Measurements from ENCODE around the gene PDE8B. TPM values are rescaled to one million over a fixed set of nuclear protein-coding genes. Genes with fewer than 3 reads are reported as not detected.
A peak's percentile ranks its signal among the peaks of the same experiment; 100 is the strongest.

PDE8B gene, protein sequence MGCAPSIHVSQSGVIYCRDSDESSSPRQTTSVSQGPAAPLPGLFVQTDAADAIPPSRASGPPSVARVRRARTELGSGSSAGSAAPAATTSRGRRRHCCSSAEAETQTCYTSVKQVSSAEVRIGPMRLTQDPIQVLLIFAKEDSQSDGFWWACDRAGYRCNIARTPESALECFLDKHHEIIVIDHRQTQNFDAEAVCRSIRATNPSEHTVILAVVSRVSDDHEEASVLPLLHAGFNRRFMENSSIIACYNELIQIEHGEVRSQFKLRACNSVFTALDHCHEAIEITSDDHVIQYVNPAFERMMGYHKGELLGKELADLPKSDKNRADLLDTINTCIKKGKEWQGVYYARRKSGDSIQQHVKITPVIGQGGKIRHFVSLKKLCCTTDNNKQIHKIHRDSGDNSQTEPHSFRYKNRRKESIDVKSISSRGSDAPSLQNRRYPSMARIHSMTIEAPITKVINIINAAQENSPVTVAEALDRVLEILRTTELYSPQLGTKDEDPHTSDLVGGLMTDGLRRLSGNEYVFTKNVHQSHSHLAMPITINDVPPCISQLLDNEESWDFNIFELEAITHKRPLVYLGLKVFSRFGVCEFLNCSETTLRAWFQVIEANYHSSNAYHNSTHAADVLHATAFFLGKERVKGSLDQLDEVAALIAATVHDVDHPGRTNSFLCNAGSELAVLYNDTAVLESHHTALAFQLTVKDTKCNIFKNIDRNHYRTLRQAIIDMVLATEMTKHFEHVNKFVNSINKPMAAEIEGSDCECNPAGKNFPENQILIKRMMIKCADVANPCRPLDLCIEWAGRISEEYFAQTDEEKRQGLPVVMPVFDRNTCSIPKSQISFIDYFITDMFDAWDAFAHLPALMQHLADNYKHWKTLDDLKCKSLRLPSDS
- 4.9 TPM for total RNA-seq
- long read RNA-seq, full-length matches to known transcripts: 2 of 13 reads
- long read RNA-seq, partial matches to known transcripts: 11 of 13 reads
- long read RNA-seq, other reads (novel, unspliced or antisense): 0 of 13 reads

DNA sequence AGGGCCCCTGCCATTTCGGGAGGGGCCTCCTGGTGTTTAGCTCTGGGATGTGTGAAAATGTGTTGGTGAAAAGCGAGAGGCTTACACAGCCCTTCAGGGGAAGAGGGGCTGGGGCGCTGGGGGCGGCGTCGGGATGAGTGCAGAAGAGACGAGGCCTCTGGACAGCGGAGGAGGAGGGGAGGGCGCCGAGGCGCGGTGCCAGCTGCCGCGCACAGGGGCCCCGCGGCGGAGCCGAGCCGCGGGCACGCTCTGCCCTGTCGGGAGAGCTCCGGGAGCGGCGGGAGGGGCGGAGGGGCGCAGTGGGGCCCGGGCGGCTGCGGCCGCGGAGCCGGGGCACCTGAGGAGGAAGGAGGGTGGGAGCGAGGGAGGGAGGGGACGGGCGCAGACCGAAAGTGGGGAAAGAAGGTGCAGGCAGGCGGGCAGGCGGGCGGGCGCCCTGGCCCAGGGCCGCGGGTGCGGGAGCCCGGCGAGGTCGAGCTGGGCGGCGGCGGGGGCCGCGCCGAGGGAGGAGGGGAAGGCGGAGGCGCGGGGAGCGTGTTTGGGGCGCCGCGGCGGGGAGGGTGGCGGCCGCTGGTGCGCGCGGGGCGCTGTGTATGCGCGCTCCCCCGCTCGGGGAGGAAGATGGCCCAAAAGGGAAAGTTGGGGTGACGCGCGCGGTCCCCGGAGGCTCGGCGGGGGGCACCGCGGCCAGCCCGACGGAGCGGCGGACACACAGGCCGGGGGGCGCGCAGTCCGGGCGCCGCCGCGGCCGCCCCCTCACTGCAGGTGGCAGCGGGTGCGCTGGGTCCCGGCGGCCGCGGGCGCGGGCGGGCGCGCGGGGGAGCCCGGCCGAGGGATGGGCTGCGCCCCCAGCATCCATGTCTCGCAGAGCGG is at the start of gene PDE8B:
Gene PDE8B (plus strand): TSS at position 590 of the 873 bp plus-strand sequence. CDS start 246 bp downstream, at position 836.
- Histone ChIP-seq H3K27me3 (peaks cover 35% of the 10 kb centered on the region), H3K4me1 (peaks cover 8% of the 10 kb centered on the region), H3K36me3 (no peaks in the 10 kb centered on the region), H3K9me3 (no peaks in the 10 kb centered on the region), H3K4me3 (peak within 1 kb of the TSS; percentile 46), H3K27ac (no peak within 1 kb of the TSS)
- ATAC-seq: peak; percentile 59
- intact Hi-C loops (cut with DNase I): no loop called here
- TF ChIP-seq, protein P1, sequence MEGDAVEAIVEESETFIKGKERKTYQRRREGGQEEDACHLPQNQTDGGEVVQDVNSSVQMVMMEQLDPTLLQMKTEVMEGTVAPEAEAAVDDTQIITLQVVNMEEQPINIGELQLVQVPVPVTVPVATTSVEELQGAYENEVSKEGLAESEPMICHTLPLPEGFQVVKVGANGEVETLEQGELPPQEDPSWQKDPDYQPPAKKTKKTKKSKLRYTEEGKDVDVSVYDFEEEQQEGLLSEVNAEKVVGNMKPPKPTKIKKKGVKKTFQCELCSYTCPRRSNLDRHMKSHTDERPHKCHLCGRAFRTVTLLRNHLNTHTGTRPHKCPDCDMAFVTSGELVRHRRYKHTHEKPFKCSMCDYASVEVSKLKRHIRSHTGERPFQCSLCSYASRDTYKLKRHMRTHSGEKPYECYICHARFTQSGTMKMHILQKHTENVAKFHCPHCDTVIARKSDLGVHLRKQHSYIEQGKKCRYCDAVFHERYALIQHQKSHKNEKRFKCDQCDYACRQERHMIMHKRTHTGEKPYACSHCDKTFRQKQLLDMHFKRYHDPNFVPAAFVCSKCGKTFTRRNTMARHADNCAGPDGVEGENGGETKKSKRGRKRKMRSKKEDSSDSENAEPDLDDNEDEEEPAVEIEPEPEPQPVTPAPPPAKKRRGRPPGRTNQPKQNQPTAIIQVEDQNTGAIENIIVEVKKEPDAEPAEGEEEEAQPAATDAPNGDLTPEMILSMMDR (IDR thresholded peaks at IDR 0.05): no peak
- peak; percentile 64 for DNase-seq

DNA sequence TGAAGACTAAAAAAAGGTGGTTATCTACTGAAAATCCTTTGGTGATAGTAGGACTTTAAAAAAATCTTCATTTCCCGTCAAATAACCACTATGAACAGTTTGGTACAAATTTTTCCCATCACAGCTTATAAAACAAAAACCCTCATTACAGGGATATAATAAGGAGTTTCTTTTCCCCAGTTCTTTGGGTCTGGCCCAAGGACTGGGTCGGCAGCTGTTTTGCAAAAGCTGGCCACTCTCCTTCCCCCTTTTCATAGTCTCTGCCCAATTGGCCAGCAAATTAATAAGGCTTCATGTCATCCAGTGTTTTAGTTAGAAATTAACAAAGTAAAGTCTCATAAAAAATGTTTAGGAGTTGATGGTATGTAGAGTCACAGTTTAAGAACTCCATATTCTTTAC is 47.0 kb upstream of the PDE8B start:
- DNase-seq (no peak), ATAC-seq (no peak)
- H3K4me3 ChIP-seq: no peak overlapping the region
- H3K9me3 ChIP-seq: no peaks in the 10 kb centered on the region
- intact Hi-C loops (cut with DNase I): no loop called here
- no peaks in the 10 kb centered on the region for H3K27me3 ChIP-seq
- no peaks in the 10 kb centered on the region for H3K36me3 ChIP-seq
- H3K27ac ChIP-seq: no peak overlapping the region
- TF ChIP-seq, protein P1 (IDR thresholded peaks at IDR 0.05): no peak
- H3K4me1 ChIP-seq: peaks cover 6% of the 10 kb centered on the region

DNA sequence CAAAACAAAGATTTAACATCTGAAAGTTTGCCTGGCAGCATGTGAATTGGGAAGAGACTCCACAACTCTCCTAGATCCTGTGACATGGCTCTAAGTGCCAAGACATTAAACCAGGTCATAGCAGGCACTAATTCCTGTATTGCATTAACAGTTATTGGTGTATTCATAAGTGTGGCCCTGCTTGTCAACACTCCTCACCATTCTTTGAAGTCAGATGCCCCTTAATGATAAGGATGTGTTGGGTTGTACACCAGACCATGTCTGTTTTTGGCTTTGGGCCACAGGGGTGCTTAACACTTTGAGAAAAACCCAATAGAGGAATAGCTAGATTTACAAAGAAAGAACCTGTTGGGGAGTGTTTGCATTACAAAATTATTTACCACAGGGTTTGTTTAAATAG is 43.4 kb upstream of the PDE8B start:
- no peak for ATAC-seq
- TF ChIP-seq, protein P1 (IDR thresholded peaks at IDR 0.05): no peak
- DNase-seq: no peak
- no peaks in the 10 kb centered on the region for H3K27me3 ChIP-seq
- no peak overlapping the region for H3K27ac ChIP-seq
- no peak overlapping the region for H3K4me3 ChIP-seq
- intact Hi-C loops (cut with DNase I): no loop called here
- peaks cover 12% of the 10 kb centered on the region for H3K4me1 ChIP-seq
- no peaks in the 10 kb centered on the region for H3K9me3 ChIP-seq
- H3K36me3 ChIP-seq: no peaks in the 10 kb centered on the region

- Histone ChIP-seq H3K9me3 (no peaks in the 10 kb centered on the region), H3K27ac (no peak overlapping the region), H3K4me3 (no peak overlapping the region), H3K27me3 (no peaks in the 10 kb centered on the region), H3K4me1 (peaks cover 12% of the 10 kb centered on the region), H3K36me3 (no peaks in the 10 kb centered on the region)
- no peak for ATAC-seq
- TF ChIP-seq, protein P1 (IDR thresholded peaks at IDR 0.05): no peak
- intact Hi-C loops (cut with DNase I): no loop called here
- DNase-seq: no peak
Observed at GRCh38 chr5:77167695-77168121, 42.8 kb upstream of the PDE8B start.
